Activated CD8-positive, alpha-beta memory T cell treated with anti-CD3 and anti-CD28 coated beads for 36 hours (primary cell): ENCODE measurements around the gene PLAC8L1. TPM values are rescaled to one million over a fixed set of nuclear protein-coding genes. Genes with fewer than 3 reads are reported as not detected.

Experiments
- CTCF ChIA-PET: fragments of 350-600 bp; sonication (Branson Sonifier 250); formaldehyde crosslinking; loops from one replicate; lab custom pipeline; 2021; ENCODE audit warnings: antibody characterized with exemption; lab: Charles Lee
- POLR2A ChIA-PET: fragments of 350-600 bp; sonication (Branson Sonifier 250); formaldehyde crosslinking; loops from one replicate; lab custom pipeline; 2021; ENCODE audit warnings: antibody characterized with exemption; lab: Charles Lee
- total RNA-seq, 2 experiments: library from RNA; stranded (reverse); gene quantifications; one replicate each; pipeline ENCODE4 v1.2.3, GENCODE V29; 2021

The PLAC8L1 gene
- total RNA-seq, 2 experiments from 2014 or later = 0.46 to 0.71 TPM

DNA sequence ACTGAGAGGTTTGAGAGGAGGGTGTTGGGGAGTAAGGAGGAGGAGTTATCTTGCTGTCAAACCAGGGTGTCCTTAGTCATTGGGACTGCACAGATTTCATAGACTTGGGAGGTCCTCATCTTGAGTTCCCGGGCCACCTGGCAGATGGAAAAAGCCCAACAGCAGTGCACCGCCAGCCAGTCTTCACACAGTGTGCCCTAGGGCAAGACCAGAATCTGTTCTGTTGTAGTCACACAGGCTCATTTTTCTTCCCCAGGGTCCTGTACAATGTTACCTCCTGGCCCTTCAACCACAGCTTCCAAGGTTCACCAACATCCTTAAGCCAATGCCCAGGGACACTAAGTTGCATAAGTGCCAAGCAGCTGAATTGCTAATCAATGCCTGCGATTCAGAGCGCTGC, 21.0 kb downstream of the PLAC8L1 start:
- POLR2A ChIA-PET = no interaction called here
- CTCF ChIA-PET = no interaction called here

DNA sequence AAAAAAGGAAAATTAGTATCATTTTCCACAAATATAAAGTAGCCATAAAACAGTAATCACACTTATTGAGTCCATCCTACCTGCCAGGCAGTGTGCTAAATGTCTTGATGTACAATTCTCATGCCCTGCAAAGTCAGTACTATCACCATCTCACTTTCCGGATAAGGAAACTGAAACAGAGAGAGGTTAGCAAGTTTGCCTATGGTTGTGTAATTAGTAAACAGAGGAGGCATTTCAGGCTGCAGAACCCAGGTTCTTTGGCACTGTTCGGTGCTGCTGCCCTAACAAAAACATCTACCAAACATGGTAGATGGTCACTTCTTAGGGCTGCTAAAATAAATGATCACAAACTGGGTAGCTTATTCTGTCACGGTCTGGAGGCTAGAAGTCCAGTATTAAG, 22.6 kb downstream of the PLAC8L1 start:
- ChIA-PET CTCF (no interaction called here), POLR2A (no interaction called here)

DNA sequence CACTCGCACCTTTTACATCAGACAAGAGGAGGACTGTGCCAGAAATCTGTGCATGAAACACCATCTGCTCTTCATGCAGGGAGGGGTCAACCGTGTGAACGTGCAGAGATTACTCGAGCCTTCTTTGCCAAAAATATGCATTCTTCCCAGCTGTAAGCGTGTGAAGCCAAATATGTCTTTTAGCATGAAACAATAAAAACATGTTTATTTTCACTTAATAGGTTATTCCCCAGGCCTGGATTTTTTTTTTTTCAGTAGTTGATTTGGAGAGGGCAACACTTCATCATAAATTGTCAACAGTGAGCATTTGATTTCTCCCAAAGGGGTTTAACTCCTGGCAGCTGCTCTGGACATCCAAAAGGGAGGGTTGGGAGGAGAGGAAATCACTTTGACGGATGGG, 23.8 kb downstream of the PLAC8L1 start:
- ChIA-PET POLR2A (no interaction called here), CTCF (no interaction called here)

DNA sequence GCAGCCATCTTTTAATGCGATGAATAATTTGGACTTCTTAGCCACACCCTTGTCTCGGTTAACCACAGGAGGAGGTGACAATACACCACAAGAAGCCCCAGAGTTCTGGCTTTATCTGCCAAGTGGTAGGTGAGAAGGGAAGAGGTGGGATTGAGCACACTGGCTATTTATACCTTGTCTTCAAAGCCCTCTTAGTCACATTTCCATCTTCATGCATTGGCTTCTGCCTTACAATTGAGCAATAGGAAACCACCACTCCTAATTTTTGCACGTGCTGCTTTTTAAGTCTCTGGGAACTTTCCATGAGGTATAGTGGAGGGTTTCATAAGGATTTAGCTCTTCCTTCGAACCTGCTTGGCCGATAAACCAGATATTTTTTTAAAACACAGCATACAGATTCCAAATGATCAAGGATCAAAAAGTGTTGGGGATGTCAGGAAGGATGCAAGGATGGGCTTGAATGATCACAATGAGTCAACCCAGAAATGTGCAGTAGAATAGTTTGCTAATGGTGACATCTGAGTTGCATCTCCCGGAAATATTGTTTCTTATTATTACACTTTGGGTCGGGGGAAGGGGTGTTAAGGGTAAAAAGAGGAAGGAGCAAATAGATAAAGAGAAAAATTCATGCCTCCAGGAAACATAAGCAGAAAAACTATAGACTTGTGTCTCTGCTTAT, 25.5 kb downstream of the PLAC8L1 start:
- ChIA-PET CTCF (no interaction called here), POLR2A (no interaction called here)

DNA sequence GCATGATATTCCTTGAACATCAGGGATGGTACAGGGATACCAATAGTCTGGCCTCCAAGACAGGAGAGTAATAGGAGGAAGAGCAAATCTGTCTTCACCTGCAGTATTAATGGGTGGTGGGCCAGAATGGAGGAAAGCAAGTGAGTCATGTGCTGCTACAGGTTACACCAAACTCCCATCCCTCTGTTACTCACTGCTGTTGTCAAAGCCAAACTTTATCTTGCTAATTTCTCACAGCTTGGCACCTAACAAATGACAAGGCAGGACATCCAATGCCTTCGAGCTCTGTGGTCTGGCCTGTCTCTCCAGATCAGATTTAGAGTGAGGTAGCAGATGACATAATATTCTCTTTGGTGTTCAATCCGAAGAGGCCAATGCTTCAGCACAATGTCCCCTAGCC, 26.8 kb downstream of the PLAC8L1 start:
- CTCF ChIA-PET = no interaction called here
- POLR2A ChIA-PET = no interaction called here

DNA sequence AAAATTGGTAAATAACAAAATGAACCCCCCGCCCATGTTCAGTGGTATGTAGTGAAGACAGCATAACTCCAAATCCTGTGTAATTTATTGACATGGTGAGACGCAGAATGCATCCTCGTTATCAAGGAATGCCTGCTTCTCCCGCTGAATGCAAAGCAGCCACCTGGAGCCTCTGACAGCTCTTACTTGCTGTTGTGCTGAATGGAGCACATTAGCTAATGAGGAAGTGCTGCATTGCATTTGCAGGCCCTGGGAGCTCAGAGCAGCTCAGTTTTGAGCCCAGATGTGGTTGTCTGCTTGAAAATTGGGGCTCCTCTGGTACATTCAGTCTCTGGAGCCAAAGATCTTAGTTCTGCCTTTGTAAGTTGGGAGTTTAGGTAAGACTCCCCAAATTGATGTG, 28.9 kb downstream of the PLAC8L1 start:
- ChIA-PET POLR2A (no interaction called here), CTCF (no interaction called here)

DNA sequence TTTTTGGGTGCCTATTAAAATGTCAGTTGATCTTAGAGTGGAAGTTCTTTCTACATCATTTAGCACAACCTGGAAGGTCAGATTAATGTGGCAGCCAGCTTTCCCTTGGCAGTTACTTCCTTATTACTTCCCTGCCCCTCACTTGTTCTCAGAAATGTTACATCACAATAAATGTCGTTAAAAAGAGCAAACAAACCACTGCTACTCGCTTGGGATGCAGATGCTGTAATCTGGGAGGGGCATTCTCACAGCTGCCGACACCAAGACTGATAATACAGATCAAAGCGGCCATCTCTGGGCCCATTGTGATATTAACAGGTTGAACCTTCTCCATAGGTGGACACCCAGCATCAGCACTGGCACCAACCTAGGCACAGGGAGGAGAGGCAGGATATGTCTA, 29.3 kb downstream of the PLAC8L1 start:
- ChIA-PET CTCF (no interaction called here), POLR2A (no interaction called here)

DNA sequence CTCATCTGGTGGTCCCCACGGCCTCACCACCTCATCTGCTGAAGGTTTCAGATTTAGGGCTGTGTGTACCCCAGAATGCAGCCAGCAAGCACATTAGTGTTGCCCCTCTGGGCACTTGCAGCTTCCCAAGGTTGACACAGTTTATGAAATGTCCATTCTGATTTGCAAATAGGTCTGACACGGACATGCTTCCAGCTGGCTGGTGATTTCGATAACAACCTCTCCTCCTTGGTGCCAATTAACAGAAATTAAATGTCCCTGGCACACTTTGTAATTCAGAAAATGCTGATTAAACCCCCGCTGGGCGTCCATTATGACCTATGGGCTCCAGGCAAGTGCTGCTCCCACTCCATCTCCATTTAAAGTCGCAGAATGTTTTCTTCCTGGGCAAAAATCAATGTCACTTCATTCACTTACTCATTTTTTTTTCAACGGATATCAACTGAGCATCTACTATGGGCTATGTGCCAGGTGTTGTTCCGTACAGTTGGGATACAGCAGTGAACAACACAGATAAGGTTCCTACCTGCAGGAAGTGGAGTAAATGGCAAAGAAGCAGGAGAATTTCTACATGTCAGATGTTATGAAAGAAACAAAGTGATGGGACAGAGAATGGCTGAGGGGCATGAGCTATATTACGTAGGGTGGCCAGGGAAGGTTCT, 32.0 kb downstream of the PLAC8L1 start:
- ChIA-PET CTCF (no interaction called here), POLR2A (no interaction called here)

DNA sequence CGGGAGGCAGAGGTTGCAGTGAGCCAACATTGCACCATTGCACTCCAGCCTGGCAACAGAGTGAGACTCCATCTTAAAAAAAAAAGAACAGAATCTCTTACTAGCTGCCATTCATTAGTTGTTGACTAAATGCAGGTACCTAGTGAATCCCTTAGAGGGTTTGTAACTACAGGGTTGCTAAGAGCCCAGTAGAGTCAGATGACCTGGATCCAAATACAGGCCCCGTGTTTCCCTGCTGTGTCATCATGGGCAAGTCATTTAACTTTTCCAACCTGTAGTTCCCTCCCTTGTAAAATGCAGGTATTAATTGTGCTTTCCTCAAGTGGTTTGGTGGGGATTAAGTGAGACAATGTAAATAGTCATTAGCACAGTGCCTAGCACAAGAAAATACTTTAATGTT, 32.8 kb downstream of the PLAC8L1 start:
- ChIA-PET POLR2A (no interaction called here), CTCF (no interaction called here)

DNA sequence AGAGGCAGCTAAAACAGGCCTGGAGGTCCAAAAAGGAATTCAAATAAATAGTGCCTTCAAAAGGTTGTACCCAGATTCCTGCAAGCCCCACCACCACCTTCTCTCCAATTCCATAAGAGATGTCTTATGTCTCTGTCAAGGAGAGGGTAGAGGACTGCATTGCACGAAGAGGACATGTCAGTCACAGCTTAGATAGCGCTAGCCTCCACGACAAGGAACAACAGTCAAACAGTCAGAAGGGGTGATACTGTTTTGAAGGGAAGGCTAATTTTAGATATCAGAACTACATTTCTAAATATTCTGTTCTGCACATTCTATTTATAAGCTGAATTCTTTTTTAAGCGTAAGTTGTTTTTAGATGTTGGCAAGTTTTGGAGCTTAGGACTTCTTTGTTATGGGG, 34.2 kb downstream of the PLAC8L1 start:
- CTCF ChIA-PET = interaction anchor here (0.6 kb wide), 1 partner anchor 22 kb away, joined by 3 read pairs; no protein-coding TSS in a partner anchor
- POLR2A ChIA-PET = no interaction called here

DNA sequence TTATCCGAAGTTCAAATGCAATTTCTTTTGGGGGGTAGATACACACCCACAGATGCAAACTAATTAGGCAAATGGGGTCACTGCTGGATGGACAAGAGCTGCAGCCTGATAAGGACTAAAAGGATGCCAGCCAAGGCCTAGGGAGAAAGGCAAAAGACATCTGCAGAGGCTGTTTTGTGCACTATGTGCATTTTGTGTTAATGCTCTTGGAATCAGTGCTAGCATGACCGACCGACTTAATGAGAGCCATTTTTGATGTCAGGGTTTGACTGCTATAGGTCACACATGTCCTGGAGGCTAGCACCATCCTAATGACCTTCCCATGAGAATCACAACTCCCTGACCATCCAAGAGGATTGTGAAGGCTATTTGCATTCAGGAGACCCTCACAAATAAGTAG, 34.6 kb downstream of the PLAC8L1 start:
- ChIA-PET POLR2A (no interaction called here), CTCF (no interaction called here)

DNA sequence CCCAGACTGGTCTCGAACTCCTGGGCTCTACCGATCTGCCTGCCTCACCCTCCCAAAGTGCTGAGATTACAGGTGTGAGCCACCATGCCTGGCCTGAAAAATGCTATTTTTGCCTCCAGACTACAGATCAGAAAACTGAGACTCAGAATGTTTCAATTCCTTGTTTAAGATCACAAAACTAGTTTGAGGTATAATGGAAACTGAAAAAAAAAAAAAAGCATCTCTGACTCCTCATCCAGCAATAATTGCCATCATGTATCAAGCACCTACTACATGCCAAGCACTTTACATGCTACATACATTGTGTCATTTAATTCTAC, 35.6 kb downstream of the PLAC8L1 start:
- ChIA-PET POLR2A (no interaction called here), CTCF (no interaction called here)

DNA sequence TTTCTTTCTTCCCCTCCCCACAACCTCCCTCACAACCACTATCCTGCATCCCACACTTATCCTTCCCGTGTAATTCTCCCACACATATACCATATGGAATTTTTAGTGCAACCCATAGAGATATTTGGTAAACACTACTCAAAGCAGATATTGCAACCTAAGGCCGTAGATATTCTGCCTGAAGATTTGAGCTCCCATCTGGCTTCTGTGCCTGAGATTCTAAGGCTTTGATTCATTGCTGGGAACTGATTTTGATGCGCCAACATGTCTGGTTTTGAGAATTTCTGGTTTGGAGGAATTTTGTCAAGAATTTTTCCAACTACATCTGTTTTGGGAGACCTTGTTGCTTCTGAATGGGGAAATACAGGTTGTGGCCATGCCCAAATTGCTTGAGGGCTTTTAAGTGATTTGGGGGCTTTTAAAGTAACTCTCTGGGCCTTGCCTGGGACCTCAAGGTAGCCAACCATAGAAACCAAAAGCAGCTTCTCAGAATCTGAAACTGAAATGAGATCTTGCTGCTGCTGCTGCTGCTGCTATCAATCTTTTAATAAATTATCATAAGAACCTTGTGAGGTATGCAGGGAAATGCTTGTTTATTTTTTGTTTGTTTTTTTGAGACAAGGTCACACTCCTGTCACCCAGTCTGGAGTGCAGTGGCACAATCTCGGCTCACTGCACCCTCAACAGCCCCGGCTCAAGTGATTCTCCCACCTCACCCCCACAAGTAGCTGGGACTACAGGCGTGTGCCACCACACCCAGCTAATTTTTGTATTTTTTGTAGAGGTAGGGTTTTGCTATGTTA, 36.2 kb downstream of the PLAC8L1 start:
- POLR2A ChIA-PET = no interaction called here

DNA sequence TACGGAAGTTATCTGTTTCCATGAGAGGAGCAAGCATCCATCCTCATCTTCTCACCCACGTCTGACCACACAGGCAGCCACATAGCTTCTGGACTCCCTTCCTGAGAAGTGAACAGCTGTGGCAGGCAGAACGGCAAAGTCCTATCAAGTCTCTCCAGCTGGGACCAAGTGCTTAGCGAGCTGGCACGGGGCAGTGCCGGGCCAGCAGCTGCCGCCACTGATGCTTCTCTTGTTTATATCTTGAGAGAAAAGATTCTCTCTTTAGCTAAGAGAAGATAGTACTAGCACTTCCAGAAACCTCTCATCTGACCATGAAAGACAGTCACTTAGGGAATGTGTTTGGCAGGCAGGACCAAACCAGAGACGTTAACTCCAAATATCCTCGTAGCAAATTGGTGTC, 37.2 kb downstream of the PLAC8L1 start:
- CTCF ChIA-PET = no interaction called here
- POLR2A ChIA-PET = no interaction called here

More for the DNA sequence above, 36.2 kb downstream of the PLAC8L1 start:
- CTCF ChIA-PET = no interaction called here

DNA sequence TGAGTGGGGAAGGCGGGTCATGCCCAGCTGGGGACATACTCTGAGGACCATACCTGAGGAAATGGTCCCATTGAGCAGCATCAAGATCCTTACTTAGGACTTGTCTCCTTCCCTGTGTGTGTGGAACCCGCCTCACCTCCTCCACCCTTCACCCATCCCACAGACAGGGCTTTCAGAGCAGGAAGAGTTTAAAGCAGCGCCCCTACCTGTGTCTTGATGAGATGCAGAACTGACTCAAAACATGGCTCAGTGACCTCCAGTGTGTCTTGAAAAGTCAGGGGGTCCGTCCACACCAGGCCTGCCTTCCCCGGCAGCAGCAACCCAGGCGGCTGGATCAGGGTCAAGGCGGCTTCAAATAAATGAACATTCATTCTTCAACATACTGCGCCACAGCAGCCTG, 38.4 kb downstream of the PLAC8L1 start:
- CTCF ChIA-PET = no interaction called here
- POLR2A ChIA-PET = no interaction called here

DNA sequence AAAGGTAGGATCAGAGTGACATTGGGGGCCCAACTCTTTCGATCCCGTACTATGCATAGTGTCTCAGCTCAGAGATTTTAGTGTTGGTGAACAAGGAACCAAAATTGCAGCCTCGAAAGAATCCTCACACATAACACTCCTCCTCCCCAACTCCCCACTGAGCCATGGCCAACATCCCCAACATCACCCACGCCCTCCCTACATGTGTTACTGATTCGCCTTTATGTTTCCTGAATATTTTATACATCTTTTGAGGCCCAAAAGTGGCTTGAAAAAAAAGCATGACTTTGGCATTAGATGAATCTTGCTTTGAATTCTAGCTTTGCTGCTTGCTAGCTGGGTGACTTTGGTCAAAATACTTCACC, 45.2 kb downstream of the PLAC8L1 start:
- ChIA-PET CTCF (interaction anchor here (0.7 kb wide), 1 partner anchor 42 kb away, joined by 3 read pairs; no protein-coding TSS in a partner anchor), POLR2A (no interaction called here)

DNA sequence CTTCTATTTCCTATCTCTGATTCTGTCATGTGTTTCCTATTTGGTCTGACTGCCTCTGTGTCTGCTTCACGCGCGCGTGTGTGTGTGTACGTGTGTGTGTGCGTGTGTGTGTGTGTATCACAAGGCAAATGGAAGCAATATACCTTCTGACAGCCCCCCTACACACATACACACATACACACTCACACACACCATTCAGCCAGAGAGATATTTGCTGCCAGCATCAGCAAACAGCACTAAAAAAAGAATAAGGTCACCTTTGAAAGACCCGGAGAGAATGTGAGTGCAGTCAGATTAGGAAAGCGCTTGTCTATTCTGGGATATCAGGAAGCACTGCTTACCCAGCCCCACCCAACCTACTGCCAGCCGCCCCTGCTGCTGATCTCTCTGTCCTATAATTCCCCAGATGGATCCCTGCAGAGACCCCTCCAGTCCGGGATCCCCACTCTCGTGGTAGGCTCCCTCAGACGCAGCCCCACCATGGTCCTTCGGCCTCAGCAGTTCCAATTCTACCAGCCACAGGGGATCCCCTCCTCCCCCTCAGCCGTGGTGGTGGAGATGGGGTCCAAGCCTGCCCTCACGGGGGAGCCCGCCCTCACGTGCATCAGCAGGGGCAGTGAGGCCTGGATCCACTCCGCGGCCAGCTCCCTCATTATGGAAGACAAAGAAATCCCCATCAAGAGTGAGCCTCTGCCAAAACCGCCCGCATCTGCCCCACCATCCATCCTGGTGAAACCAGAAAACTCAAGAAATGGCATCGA, 45.7 kb downstream of the PLAC8L1 start:
- ChIA-PET POLR2A (no interaction called here), CTCF (no interaction called here)

DNA sequence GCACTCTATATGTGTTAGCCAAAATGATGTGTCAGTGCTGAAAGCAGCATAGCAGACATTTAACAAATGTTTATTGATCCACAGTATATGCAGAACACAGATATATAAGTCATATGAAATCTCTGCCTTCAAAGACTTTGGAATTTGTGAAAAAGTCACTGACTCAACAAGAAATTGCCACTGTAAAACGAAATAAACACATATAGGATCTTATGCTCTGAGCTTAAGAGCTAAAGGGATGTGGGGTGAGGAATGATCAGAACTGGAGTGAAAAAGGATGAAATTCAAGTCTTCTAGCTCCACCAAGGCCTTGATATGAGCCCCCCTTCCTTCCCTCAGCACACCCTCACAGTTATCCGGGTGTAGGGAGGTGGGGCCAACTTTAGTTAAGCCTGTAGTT, 49.9 kb downstream of the PLAC8L1 start:
- POLR2A ChIA-PET = no interaction called here
- CTCF ChIA-PET = no interaction called here

DNA sequence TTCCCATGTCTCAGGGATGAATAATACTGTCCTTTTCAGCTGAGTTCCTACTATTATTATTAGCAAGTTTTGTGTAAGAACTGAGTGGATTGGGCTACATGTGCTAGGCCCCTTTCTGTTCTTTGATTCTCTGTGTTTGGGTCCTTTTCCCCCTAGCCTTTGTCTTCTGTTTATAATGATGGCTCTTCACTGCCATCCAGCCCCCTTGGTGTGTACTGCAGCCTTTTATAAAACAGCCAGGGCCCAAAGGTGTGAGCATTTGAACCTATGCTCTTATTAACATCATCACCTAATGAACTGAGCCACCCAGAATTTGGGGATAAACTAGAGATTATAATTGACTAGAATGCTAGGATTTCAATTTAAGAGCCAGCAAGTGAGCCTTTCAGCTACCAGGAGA, 52.6 kb downstream of the PLAC8L1 start:
- ChIA-PET POLR2A (no interaction called here), CTCF (no interaction called here)

DNA sequence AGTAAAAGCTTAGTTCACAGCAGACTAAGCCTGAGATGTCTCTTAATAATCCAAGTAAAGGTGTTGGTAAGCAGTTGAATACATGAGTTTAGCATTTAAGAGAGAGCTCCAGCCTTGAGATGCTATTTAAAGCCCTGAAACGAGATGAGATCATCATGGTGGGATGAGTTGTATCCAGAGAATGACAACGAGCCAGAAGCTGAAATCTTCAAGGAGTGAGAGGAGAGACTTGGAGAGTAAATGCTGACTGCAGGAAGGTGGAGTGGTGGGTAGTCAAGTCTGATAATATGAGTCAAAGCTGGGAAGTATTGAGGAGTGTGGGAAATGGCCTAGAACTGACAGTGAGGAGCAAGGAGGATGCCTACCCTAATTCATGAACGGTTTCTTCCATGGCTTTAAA, 53.7 kb downstream of the PLAC8L1 start:
- POLR2A ChIA-PET = no interaction called here
- CTCF ChIA-PET = no interaction called here
